Mononuclear cell (primary cell): Measurements from ENCODE around the gene HPDL. TPM values are rescaled to one million over a fixed set of nuclear protein-coding genes. Genes with fewer than 3 reads are reported as not detected.

Experiments used
- H3K27me3 ChIP-seq: 2 replicates; pipeline ENCODE4 v1.6.0; 2011; ENCODE audit warnings: low read length, control low read depth; ENCODE audit not compliant: insufficient read depth
- H3K4me1 ChIP-seq: 2 replicates; pipeline ENCODE4 v1.5.1; 2011; ENCODE audit warnings: mild to moderate bottlenecking, low read length, control low read depth; ENCODE audit not compliant: insufficient read depth
- H3K4me3 ChIP-seq: 2 replicates; pipeline ENCODE4 v1.5.1; 2011; ENCODE audit warnings: mild to moderate bottlenecking, low read length, moderate library complexity
- H3K9me3 ChIP-seq: 2 replicates; pipeline ENCODE4 v1.5.1; 2011; ENCODE audit warnings: low read depth, mild to moderate bottlenecking, control low read depth, low read length
- total RNA-seq: library from RNA; depleted of rRNA; stranded (reverse); fragments of >200 nt; gene quantifications from one replicate; pipeline ENCODE4 v1.2.3, GENCODE V29; 2012

HPDL gene
- total RNA-seq, 1 donor: not detected

DNA sequence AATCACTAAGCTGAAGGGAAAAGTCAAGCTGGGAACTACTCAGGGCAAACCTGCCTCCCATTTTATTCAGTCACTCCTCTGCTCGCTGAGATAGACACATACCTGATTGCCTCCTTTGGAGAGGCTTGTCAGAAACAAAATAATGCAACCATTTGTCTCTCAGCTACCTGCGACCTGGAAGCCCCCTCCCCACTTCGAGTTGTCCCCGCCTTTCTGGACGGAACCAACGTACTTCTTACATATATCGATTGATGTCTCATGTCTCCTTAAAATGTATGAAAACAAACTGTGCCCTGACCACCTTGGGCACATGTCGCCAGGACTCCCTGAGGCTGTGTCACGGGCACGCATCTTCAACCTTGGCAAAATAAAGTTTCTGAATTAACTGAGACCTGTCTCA is 21.5 kb upstream of the HPDL start:
- H3K4me3 ChIP-seq: no peak overlapping the region
- H3K27me3 ChIP-seq: no peaks in the 10 kb centered on the region
- H3K4me1 ChIP-seq: peaks cover 16% of the 10 kb centered on the region
- no peaks in the 10 kb centered on the region for H3K9me3 ChIP-seq

DNA sequence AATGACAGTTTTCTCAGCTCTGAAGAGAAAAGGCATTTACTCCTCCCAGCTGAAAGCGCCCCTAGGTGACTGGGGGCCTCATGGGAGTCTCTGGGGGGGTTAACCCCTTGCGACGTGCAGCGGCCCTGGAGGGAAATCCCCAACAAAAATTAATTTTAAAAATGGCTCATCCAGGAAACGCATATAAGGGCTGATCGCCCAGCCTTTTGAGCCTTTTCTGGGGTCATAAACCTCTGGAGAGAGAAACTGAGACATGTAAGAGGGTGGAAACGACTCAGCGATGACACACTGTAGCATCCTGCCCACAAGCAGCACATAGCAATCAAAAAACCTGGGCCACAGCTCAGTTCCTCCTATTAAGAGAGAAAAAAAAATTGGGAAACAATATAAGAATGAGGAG is 20.4 kb upstream of the HPDL start:
- H3K4me3 ChIP-seq: no peak overlapping the region
- H3K9me3 ChIP-seq: no peaks in the 10 kb centered on the region
- H3K27me3 ChIP-seq: no peaks in the 10 kb centered on the region
- peaks cover 16% of the 10 kb centered on the region for H3K4me1 ChIP-seq

DNA sequence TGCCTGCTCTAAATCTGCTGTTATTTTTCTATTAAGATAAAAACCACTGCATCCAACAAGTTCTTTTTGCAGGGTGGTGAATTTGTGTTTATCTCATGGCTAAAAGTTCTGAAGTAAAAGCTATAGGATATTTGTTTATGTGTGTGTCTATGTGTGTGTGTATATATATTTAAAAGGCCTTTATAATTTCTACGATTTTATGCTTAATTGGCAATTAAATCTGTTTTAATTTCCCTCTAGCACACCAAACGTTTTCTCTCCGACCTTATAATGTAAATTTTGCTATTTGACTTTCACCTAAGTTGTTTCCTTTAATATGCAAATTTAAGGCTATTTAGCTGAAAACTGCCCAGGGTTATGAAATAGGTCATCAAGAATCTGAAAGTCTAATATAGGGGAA is 19.8 kb upstream of the HPDL start:
- H3K9me3 ChIP-seq: no peaks in the 10 kb centered on the region

DNA sequence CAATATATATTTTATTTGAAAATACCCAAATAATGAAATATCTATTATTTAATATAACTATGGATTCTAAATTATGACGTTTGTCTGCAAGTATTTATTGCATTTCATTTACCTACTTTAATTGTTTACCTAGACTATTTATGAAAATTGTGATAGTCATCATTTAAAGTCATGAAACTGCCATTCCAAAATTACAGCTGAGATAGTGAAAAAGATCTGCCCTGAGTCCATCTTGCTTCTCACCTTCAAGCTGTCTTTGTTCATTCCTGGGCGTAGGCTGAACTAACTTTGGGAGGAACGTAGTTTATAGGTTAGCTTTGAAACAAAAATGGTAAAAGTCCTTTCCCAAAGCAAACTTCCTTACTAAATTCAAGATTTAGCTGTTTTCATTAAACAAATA is 12.4 kb upstream of the HPDL start:
- H3K27me3 ChIP-seq: no peaks in the 10 kb centered on the region
- H3K4me1 ChIP-seq: no peaks in the 10 kb centered on the region
- H3K4me3 ChIP-seq: no peak overlapping the region
- H3K9me3 ChIP-seq: no peaks in the 10 kb centered on the region

More for the DNA sequence above, 19.8 kb upstream of the HPDL start:
- Histone ChIP-seq H3K4me3 (no peak overlapping the region), H3K27me3 (no peaks in the 10 kb centered on the region), H3K4me1 (peaks cover 16% of the 10 kb centered on the region)

DNA sequence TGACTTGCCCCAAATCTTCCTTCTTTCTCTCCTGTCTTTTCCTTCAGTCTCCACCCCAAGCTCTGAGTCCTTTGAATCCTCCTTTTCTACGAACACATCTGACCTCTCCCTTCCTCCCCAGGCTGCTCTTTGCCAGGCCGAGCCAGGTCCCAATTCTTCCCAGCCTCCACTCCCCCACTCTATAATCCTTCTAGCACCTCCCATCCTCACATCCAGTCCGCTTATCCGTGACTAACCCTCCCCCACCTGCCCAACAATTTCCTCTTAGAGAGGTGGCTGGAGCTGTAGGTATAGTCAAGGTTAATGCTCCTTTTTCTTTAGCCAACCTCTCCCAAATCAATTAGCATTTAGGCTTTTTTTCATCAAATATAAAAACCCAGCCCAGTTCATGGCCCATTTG is 9.5 kb upstream of the HPDL start:
- Histone ChIP-seq H3K9me3 (no peaks in the 10 kb centered on the region), H3K4me1 (no peaks in the 10 kb centered on the region), H3K27me3 (no peaks in the 10 kb centered on the region), H3K4me3 (no peak overlapping the region)

DNA sequence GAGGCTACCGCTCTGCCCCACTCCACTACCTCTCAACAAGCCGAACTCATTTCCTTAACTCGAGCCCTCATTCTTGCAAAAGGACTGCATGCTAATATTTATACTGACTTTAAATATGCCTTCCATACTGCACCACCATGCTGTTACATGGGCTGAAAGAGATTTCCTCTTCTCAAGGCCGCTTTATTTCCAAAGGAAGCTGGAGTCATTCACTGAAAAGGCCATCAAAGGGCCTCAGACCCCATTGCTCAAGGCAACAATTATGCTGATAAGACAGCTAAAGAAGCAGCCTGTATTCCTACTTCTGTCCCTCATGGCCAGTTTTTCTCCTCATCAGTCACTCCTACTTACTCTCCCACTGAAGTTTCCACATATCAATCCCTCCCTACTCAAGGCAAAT is 6.9 kb upstream of the HPDL start:
- no peaks in the 10 kb centered on the region for H3K9me3 ChIP-seq
- no peak overlapping the region for H3K4me3 ChIP-seq
- no peaks in the 10 kb centered on the region for H3K27me3 ChIP-seq
- no peaks in the 10 kb centered on the region for H3K4me1 ChIP-seq

DNA sequence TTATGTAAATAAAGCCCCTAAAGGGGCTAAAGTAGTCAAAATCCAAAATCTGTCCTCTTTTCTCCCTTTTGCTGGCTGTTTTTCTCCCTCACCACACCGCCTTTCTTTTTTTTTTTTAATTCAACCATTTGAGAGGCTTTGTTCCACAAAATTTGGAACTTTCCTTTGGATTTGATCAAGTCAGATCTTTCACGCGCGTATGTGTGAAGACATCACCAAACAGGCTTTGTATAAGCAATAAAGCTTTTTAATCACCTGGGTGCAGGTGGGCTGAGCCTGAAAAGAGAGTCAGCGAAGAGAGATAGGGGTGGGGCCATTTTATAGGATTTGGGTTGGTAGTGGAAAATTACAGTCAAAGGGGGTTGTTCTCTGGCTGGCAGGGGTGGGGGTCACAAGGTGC is 5.3 kb upstream of the HPDL start:
- H3K9me3 ChIP-seq: no peaks in the 10 kb centered on the region
- H3K27me3 ChIP-seq: no peaks in the 10 kb centered on the region
- peaks cover 3% of the 10 kb centered on the region for H3K4me1 ChIP-seq
- H3K4me3 ChIP-seq: no peak overlapping the region

DNA sequence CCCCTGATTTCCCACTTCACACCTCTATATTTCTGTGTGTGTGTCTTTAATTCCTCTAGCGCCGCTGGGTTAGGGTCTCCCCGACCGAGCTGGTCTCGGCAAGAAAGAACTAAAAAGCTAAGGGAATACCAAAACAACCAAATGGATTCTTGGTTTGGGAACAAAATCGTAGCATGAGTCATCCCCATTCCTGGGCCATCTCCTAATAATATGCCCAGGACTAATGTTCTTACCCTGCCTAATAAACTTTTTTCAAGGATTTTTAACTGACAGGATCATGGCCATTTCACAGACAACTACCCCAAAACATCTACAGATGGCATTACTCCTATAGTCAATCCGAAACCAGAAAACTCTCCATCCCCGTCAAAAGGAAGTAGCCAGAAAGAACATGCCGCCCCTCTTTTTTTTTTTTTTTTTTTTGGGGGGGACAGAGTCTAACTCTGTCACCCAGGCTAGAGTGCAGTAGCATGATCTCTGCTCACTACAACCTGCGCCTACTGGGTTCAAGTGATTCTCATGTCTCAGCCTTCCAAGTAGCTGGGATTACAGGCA is 4.1 kb upstream of the HPDL start:
- Histone ChIP-seq H3K4me1 (peaks cover 14% of the 10 kb centered on the region), H3K4me3 (no peak overlapping the region), H3K27me3 (no peaks in the 10 kb centered on the region), H3K9me3 (no peaks in the 10 kb centered on the region)

DNA sequence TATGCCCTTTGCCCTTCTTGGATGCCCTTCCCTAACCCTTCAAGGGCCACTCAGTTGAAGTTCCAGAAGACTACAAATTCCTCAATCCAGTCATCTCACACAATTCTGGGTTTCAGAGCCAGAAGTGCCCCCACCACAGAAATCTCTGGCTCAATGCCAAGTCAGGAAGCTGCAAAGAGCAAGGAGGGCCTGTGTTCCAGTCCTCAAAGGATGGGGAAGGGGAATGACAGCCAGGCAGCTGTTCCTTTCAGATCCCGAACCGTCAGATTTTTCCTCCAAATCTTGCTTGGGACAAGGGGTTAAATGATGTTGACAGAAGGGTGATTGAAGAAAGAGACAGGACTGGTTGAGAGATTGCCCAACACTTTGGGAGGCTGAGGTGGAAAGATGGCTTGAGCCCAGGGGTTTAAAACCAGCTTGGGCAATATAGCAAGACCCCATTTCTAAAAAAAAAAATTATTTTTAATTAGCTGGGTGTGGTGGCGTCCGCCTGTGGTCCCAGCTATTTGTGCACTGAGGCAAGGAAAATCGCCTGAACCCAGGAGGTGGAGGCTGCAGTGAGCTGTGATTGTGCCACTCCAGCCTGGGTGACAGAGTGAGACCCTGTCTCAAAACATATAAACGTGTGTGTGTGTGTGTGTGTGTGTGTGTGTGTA is 716 bp upstream of the HPDL start:
- H3K4me3 ChIP-seq: peak overlapping the region; percentile 39
- no peaks in the 10 kb centered on the region for H3K27me3 ChIP-seq
- no peaks in the 10 kb centered on the region for H3K9me3 ChIP-seq
- H3K4me1 ChIP-seq: peaks cover 22% of the 10 kb centered on the region

DNA sequence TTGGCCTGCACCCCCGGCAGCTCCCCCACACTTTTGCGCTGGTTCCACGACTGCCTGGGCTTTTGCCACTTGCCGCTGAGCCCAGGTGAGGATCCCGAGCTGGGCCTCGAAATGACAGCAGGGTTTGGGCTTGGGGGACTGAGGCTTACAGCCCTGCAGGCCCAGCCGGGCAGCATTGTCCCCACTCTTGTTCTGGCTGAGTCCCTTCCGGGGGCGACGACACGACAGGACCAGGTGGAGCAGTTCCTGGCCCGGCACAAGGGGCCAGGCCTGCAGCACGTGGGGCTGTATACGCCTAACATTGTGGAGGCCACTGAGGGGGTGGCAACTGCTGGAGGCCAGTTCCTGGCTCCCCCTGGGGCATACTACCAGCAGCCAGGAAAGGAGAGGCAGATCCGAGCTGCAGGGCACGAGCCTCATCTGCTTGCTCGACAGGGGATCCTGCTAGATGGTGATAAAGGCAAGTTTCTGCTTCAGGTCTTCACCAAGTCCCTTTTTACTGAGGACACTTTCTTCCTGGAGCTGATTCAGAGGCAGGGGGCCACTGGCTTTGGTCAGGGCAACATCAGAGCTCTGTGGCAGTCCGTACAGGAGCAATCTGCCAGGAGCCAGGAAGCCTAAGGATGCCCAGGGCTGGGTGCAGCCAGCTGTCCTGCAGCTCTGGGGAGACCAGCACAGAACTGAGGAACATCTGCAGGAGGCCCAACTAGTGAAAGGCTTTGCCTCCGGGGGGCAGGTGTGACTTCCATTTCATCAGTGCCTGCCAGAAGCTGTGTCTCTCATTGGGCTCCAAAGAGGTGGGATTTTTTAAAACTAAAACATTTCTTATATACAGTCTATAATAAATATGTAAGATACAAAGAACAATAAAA is 1.2 kb downstream of the HPDL start:
- H3K4me1 ChIP-seq: peaks cover 22% of the 10 kb centered on the region
- H3K4me3 ChIP-seq: no peak overlapping the region
- H3K9me3 ChIP-seq: no peaks in the 10 kb centered on the region
- no peaks in the 10 kb centered on the region for H3K27me3 ChIP-seq

DNA sequence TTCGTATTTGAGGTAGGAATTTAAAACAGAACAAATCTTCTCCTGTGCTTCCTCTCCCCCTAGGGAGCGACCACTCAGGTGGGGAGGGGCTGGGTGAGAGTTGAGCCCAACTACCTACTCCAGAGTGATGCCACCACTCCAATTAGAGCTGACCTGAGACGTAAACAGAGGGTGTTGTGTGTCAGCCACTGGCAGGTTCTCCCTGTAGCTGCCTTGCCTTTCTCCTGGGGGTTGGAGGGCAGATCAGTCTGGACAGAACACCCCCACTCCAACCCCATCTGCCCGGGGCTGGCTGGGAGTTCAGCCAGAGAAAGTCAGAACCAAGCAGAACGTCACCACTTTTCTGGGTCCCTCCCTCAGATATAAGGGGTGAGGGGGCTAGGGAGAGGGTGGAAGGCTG is 2.0 kb downstream of the HPDL start:
- Histone ChIP-seq H3K9me3 (no peaks in the 10 kb centered on the region), H3K4me1 (peaks cover 22% of the 10 kb centered on the region), H3K4me3 (no peak overlapping the region), H3K27me3 (no peaks in the 10 kb centered on the region)

DNA sequence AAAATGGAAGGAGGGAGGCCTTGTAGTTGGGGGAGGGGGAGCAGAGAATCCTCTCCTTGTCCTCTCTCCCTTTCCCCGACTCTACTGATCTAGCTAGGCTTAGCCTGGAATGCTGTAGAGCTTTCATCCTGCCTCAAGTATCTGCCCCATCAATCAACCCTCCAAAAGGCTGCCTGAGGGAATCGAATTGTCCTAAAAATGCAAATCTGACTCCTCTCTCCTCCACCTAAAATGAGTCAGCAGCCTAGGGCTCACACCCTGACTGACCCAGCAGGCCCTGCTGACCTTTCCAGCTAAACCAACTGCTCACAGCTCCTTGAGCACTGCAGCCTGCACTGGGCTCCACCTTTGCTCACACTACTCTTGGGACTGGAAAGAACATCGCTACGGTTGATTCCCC is 2.8 kb downstream of the HPDL start:
- Histone ChIP-seq H3K4me1 (peaks cover 29% of the 10 kb centered on the region), H3K4me3 (no peak overlapping the region), H3K27me3 (no peaks in the 10 kb centered on the region), H3K9me3 (no peaks in the 10 kb centered on the region)

DNA sequence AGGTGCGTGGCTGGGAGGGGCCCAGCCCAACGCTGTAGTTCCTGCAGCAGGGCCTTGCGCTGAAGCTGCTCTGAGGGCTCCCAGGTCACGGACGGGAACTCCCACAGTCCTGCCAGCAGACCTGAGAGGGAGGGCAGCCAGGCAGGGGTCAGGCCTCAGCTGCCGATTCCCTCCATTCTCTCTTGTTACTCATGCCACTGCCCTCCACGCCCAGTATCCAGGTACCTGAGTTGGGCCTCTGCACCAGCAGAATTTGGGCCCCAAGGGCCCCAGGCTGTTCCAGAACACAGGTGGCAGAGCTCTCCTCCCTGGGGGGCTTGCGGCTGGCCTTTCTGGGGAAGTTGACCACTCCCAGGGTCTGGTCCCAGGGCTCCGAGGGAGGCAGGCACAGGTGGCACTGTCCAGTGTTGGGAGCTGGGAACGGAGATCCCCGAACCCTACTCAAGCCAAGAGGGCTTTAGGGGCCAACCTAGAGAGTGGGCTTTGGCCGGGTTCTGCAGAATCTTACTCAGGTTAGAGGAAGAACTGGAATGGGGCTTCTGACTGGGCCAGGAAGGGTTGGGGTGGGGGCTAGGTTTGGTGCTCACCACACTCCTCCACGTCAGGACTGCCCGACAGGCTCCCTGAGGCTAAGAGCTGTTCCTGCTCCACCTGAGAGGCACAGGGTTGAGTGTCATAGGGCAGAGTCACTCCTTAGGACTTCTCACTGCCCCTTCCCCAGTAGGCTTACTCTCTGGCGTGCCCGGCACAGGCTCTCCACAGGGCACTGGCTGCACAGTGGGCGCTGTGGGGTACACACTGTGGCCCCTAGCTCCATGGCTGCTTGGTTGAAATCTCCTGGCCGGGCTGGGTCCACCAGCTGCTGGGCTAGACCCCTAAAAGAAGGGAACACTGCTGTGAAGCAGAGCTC is 5.0 kb downstream of the HPDL start:
- H3K9me3 ChIP-seq: no peaks in the 10 kb centered on the region
- no peaks in the 10 kb centered on the region for H3K27me3 ChIP-seq
- peaks cover 26% of the 10 kb centered on the region for H3K4me1 ChIP-seq
- H3K4me3 ChIP-seq: no peak overlapping the region

DNA sequence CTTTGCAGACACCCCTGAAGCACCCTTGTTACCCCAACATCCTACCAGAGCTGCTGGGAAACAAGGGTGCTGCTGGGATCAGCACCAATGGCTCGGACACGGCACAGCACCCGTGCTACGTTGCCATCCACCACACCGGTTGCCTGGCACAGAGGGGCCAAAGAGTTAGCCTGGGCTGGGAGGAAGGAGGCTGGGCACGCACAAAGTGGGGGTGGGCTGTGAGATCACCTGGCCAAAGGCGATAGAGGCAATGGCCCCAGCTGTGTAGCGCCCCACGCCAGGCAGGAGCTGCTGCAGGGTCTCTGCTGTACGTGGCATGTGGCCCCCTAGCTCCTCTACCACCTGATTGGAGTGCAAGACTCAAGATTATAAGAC is 5.6 kb downstream of the HPDL start:
- Histone ChIP-seq H3K9me3 (no peaks in the 10 kb centered on the region), H3K4me1 (peaks cover 20% of the 10 kb centered on the region), H3K4me3 (no peak overlapping the region), H3K27me3 (no peaks in the 10 kb centered on the region)
